ENCODE data around the gene MACO1.
A peak's percentile ranks its signal among the peaks of the same experiment; 100 is the strongest.
"Not testable (repeated sequence)": the region's sequence is repeated elsewhere in the genome, so short reads cannot be mapped to it uniquely, and the experiment has no call there.

MACO1 gene

GRCh38 chr1:25409641-25410427 lies 20.9 kb upstream of the MACO1 start:
- not testable (repeated sequence) for H3K9me3 Mint-ChIP-seq; H3K36me3 Mint-ChIP-seq; H3K27me3 Mint-ChIP-seq; DNase-seq (ENCODE audit: low spot score in 2 of 2); ATAC-seq (ENCODE audit: low read depth); H3K4me1 Mint-ChIP-seq; H3K27ac Mint-ChIP-seq; H3K4me3 Mint-ChIP-seq

GRCh38 chr1:25412872-25413623 lies 17.6 kb upstream of the MACO1 start:
- ATAC-seq (ENCODE audit: low read depth); H3K9me3 Mint-ChIP-seq: not testable (repeated sequence)

GRCh38 chr1:25414157-25414556 lies 16.5 kb upstream of the MACO1 start:
- DNase-seq (ENCODE audit: low spot score in 2 of 2); H3K36me3 Mint-ChIP-seq; H3K4me3 Mint-ChIP-seq; H3K27me3 Mint-ChIP-seq; H3K4me1 Mint-ChIP-seq; ATAC-seq (ENCODE audit: low read depth); H3K9me3 Mint-ChIP-seq; H3K27ac Mint-ChIP-seq: not testable (repeated sequence)

More at GRCh38 chr1:25412872-25413623, 17.6 kb upstream of the MACO1 start:
- H3K27me3 Mint-ChIP-seq; H3K27ac Mint-ChIP-seq; H3K4me1 Mint-ChIP-seq; H3K36me3 Mint-ChIP-seq; DNase-seq (ENCODE audit: low spot score in 2 of 2); H3K4me3 Mint-ChIP-seq: not testable (repeated sequence)

GRCh38 chr1:25414578-25414977 lies 16.1 kb upstream of the MACO1 start:
- H3K27me3 Mint-ChIP-seq; DNase-seq (ENCODE audit: low spot score in 2 of 2); H3K4me1 Mint-ChIP-seq; H3K4me3 Mint-ChIP-seq; ATAC-seq (ENCODE audit: low read depth); H3K36me3 Mint-ChIP-seq; H3K9me3 Mint-ChIP-seq; H3K27ac Mint-ChIP-seq: not testable (repeated sequence)

- DNase-seq (ENCODE audit: low spot score in 2 of 2); ATAC-seq (ENCODE audit: low read depth); H3K27me3 Mint-ChIP-seq; H3K27ac Mint-ChIP-seq; H3K4me1 Mint-ChIP-seq; H3K36me3 Mint-ChIP-seq; H3K4me3 Mint-ChIP-seq; H3K9me3 Mint-ChIP-seq: not testable (repeated sequence)
Observed at GRCh38 chr1:25417280-25417679, 13.4 kb upstream of the MACO1 start.

GRCh38 chr1:25419339-25419738 lies 11.4 kb upstream of the MACO1 start:
- not testable (repeated sequence) for ATAC-seq (ENCODE audit: low read depth); DNase-seq (ENCODE audit: low spot score in 2 of 2); H3K36me3 Mint-ChIP-seq; H3K4me1 Mint-ChIP-seq; H3K27me3 Mint-ChIP-seq; H3K27ac Mint-ChIP-seq; H3K4me3 Mint-ChIP-seq; H3K9me3 Mint-ChIP-seq

GRCh38 chr1:25420715-25421114 lies 10.0 kb upstream of the MACO1 start, which contains the start of gene RHCE:
Gene RHCE (minus strand): TSS chr1:25420825. CDS start chr1:25420786, 39 bp downstream.
- not testable (repeated sequence) for H3K27ac Mint-ChIP-seq; H3K36me3 Mint-ChIP-seq; H3K4me3 Mint-ChIP-seq; H3K27me3 Mint-ChIP-seq; DNase-seq (ENCODE audit: low spot score in 2 of 2); H3K4me1 Mint-ChIP-seq; ATAC-seq (ENCODE audit: low read depth); H3K9me3 Mint-ChIP-seq

GRCh38 chr1:25423206-25423605 lies 7.5 kb upstream of the MACO1 start:
- not testable (repeated sequence) for H3K27ac Mint-ChIP-seq, H3K36me3 Mint-ChIP-seq, H3K4me1 Mint-ChIP-seq

GRCh38 chr1:25425098-25426085 lies 5.3 kb upstream of the MACO1 start:
- no peak overlapping the region for H3K4me3 Mint-ChIP-seq

More at GRCh38 chr1:25423206-25423605, 7.5 kb upstream of the MACO1 start:
- DNase-seq (ENCODE audit: low spot score in 2 of 2); ATAC-seq (ENCODE audit: low read depth); H3K9me3 Mint-ChIP-seq; H3K27me3 Mint-ChIP-seq; H3K4me3 Mint-ChIP-seq: not testable (repeated sequence)

GRCh38 chr1:25427696-25428095 lies 3.0 kb upstream of the MACO1 start:
- H3K27me3 Mint-ChIP-seq: no peaks in the 10 kb centered on the region
- no peaks in the 10 kb centered on the region for H3K9me3 Mint-ChIP-seq
- H3K27ac Mint-ChIP-seq: no peak overlapping the region
- H3K36me3 Mint-ChIP-seq: no peaks in the 10 kb centered on the region
- ATAC-seq (ENCODE audit: low read depth) (no peak), DNase-seq (ENCODE audit: low spot score in 2 of 2) (no peak)
- H3K4me1 Mint-ChIP-seq: peaks cover 12% of the 10 kb centered on the region
- H3K4me3 Mint-ChIP-seq: no peak overlapping the region

More at GRCh38 chr1:25425098-25426085, 5.3 kb upstream of the MACO1 start:
- ATAC-seq (ENCODE audit: low read depth) (no peak), DNase-seq (ENCODE audit: low spot score in 2 of 2) (no peak)
- H3K27ac Mint-ChIP-seq: no peak overlapping the region
- H3K27me3 Mint-ChIP-seq: peaks cover 3% of the 10 kb centered on the region
- no peaks in the 10 kb centered on the region for H3K4me1 Mint-ChIP-seq
- no peaks in the 10 kb centered on the region for H3K36me3 Mint-ChIP-seq
- H3K9me3 Mint-ChIP-seq: no peaks in the 10 kb centered on the region

- no peak for DNase-seq (ENCODE audit: low spot score in 2 of 2)
- Mint-ChIP-seq H3K27ac (no peak overlapping the region), H3K27me3 (no peaks in the 10 kb centered on the region), H3K4me1 (peaks cover 16% of the 10 kb centered on the region), H3K36me3 (no peaks in the 10 kb centered on the region), H3K4me3 (peak overlapping the region; percentile 45), H3K9me3 (no peaks in the 10 kb centered on the region)
- no peak for ATAC-seq (ENCODE audit: low read depth)
Observed at GRCh38 chr1:25428475-25429166, 2.1 kb upstream of the MACO1 start.

- Mint-ChIP-seq H3K36me3 (no peaks in the 10 kb centered on the region), H3K4me3 (peak overlapping the region; percentile 95), H3K9me3 (no peaks in the 10 kb centered on the region), H3K27me3 (no peaks in the 10 kb centered on the region), H3K4me1 (peaks cover 31% of the 10 kb centered on the region), H3K27ac (peak overlapping the region; percentile 99)
- DNase-seq (ENCODE audit: low spot score in 2 of 2): peak; percentile 79
- ATAC-seq (ENCODE audit: low read depth): peak; percentile 57
Observed at GRCh38 chr1:25430967-25431881, 527 bp downstream of the MACO1 start.

Data from memory B cell (primary cell).